SK-N-SH (cell line): ENCODE measurements around the gene PRKN. TPM values are rescaled to one million over a fixed set of nuclear protein-coding genes. Genes with fewer than 3 reads are reported as not detected.

Source experiments
- CTCF ChIA-PET: fragments of 300-600, 350-600 bp; formaldehyde crosslinking; extraction: SDS; loops from one replicate; lab custom pipeline; 2021; lab: Yijun Ruan, JAX
- POLR2A ChIA-PET: fragments of 350-600 bp; sonication (Branson Sonifier 250); formaldehyde crosslinking; extraction: SDS; loops from one replicate; lab custom pipeline; 2020; ENCODE audit warnings: antibody characterized with exemption, inconsistent platforms; lab: Yijun Ruan, JAX
- DNase-seq: peaks from one replicate; pipeline ENCODE4 v3.0.0; 2012
- H2AFZ ChIP-seq: fragments of 200-600 bp; sonication (generic); 2 replicates; pipeline ENCODE4 v1.8.1; 2016; ENCODE audit warnings: antibody characterized with exemption, mild to moderate bottlenecking, low read depth
- H3F3A ChIP-seq: fragments of 200-600 bp; sonication (generic); replicated peaks from 2 replicates; pipeline ENCODE3; 2016; ENCODE audit warnings: antibody characterized with exemption, mild to moderate bottlenecking; ENCODE audit not compliant: insufficient read depth
- H3K27ac ChIP-seq, 2 experiments: fragments of 200-500 bp in 1 of 2; fragments of 200-600 bp in 1 of 2; sonication (Bioruptor generic) in 1 of 2; sonication (generic), shearing (Covaris generic) in 1 of 2; 2 replicates each; pipeline versions ENCODE4 v1.5.1 to v1.6.1; 2014 to 2016; ENCODE audit warnings: low read depth in 2 of 2, inconsistent platforms in 1 of 2, low read length in 1 of 2, mild to moderate bottlenecking in 1 of 2, mixed read lengths in 1 of 2
- H3K27me3 ChIP-seq: fragments of 200-600 bp; sonication (generic), shearing (Covaris generic); 2 replicates; pipeline ENCODE4 v1.6.1; 2016; ENCODE audit warnings: mixed run types; ENCODE audit not compliant: insufficient read depth
- H3K36me3 ChIP-seq, 2 experiments: fragments of 200-500 bp in 1 of 2; fragments of 200-600 bp in 1 of 2; sonication (Bioruptor generic) in 1 of 2; sonication (generic) in 1 of 2; replicated peaks in 1 of 2; 2 replicates each; pipeline versions ENCODE3 to v1.5.1; 2014 to 2016; ENCODE audit warnings: low read length in 1 of 2, mild to moderate bottlenecking in 1 of 2; ENCODE audit not compliant: insufficient read depth in 2 of 2, control insufficient read depth in 1 of 2
- H3K4me1 ChIP-seq, 2 experiments: fragments of 200-500 bp in 1 of 2; fragments of 200-600 bp in 1 of 2; sonication (Bioruptor generic) in 1 of 2; sonication (generic), shearing (Covaris generic) in 1 of 2; 2 replicates each; pipeline versions ENCODE4 v1.5.1 to v1.6.1; 2014 to 2016; ENCODE audit warnings: low read depth in 1 of 2, low read length in 1 of 2, mixed run types in 1 of 2; ENCODE audit not compliant: insufficient read depth in 2 of 2, control insufficient read depth in 1 of 2
- H3K4me2 ChIP-seq: fragments of 200-600 bp; sonication (generic), shearing (Covaris generic); 2 replicates; pipeline ENCODE4 v1.6.1; 2017; ENCODE audit warnings: mixed run types
- H3K4me3 ChIP-seq, 2 experiments: fragments of 200-500 bp in 1 of 2; fragments of 200-600 bp in 1 of 2; sonication (Bioruptor generic) in 1 of 2; sonication (generic), shearing (Covaris generic) in 1 of 2; 2 replicates each; pipeline versions ENCODE4 v1.5.1 to v1.8.1; 2014 to 2016; ENCODE audit warnings: low read depth in 2 of 2, inconsistent platforms in 1 of 2, low read length in 1 of 2, mild to moderate bottlenecking in 1 of 2, mixed read lengths in 1 of 2, moderate library complexity in 1 of 2
- H3K79me2 ChIP-seq: fragments of 200-600 bp; sonication (generic); 2 replicates; pipeline ENCODE4 v1.8.1; 2017; ENCODE audit warnings: mild to moderate bottlenecking; ENCODE audit not compliant: insufficient read depth
- H3K9ac ChIP-seq: fragments of 200-600 bp; sonication (generic); 2 replicates; pipeline ENCODE4 v1.6.1; 2017; ENCODE audit warnings: mixed run types
- H3K9me2 ChIP-seq: fragments of 200-600 bp; sonication (generic); 2 replicates; pipeline ENCODE4 v1.6.1; 2017; ENCODE audit warnings: mixed run types
- H3K9me3 ChIP-seq: fragments of 200-600 bp; sonication (generic); 2 replicates; pipeline ENCODE4 v1.6.1; 2017; ENCODE audit warnings: mixed run types, mild to moderate bottlenecking, moderate library complexity
- H4K20me1 ChIP-seq: fragments of 200-600 bp; sonication (generic); 2 replicates; pipeline ENCODE4 v1.6.1; 2017; ENCODE audit warnings: mild to moderate bottlenecking, mixed run types; ENCODE audit not compliant: insufficient read depth
- ELF1 ChIP-seq: IDR thresholded peaks from 2 replicates; pipeline ENCODE4 v1.4.0; 2012
- FOSL2 ChIP-seq: IDR thresholded peaks from 2 replicates; pipeline ENCODE4 v1.4.0; 2012; ENCODE audit warnings: low read depth, mild to moderate bottlenecking, moderate library complexity, borderline replicate concordance
- FOXJ3 ChIP-seq: sonication (generic); formaldehyde crosslinking; IDR thresholded peaks from 2 replicates; pipeline ENCODE4 v1.5.1; 2020; ENCODE audit warnings: mild to moderate bottlenecking, missing genetic modification reagents
- MEF2A ChIP-seq: IDR thresholded peaks from 2 replicates; pipeline ENCODE4 v1.4.0; 2012; ENCODE audit warnings: low read depth, borderline replicate concordance
- POLR2AphosphoS5 ChIP-seq: IDR thresholded peaks from 2 replicates; pipeline ENCODE4 v1.6.1; 2012; ENCODE audit warnings: low read depth, low read length
- RAD21 ChIP-seq: IDR thresholded peaks from 2 replicates; pipeline ENCODE4 v1.6.1; 2012; ENCODE audit warnings: mild to moderate bottlenecking, low read length
- SMC3 ChIP-seq: IDR thresholded peaks from 2 replicates; pipeline ENCODE4 v1.6.1; 2012; ENCODE audit warnings: low read depth, low read length, improper control_type of control experiment
- TCF12 ChIP-seq: IDR thresholded peaks from 2 replicates; pipeline ENCODE4 v1.4.0; 2012
- YY1 ChIP-seq: IDR thresholded peaks from 2 replicates; pipeline ENCODE4 v1.4.0; 2012; ENCODE audit warnings: low read depth, mild to moderate bottlenecking
- WGBS: methylation state at CpG from one replicate; pipeline ENCODE4 v1.1.6; 2017; ENCODE audit warnings: low lambda C conversion rate; 5-methylcytosine and 5-hydroxymethylcytosine counted together
- polyA plus RNA-seq, 3 experiments: library from polyadenylated mRNA; depleted of rRNA; stranded (reverse); fragments of >200 nt; gene quantifications; 2 replicates each; pipeline ENCODE4 v1.2.3, GENCODE V29; 2012
- TF ChIP-seq, protein P1 (sequence below): fragments of 150-350 bp; IDR thresholded peaks from 2 replicates; pipeline ENCODE4 v1.6.1; 2016; ENCODE audit warnings: mild to moderate bottlenecking, low read depth, low read length
- TF ChIP-seq, protein P2 (sequence below): fragments of 150-350 bp; IDR thresholded peaks from 2 replicates; pipeline ENCODE4 v1.6.1; 2017; ENCODE audit warnings: antibody characterized with exemption, low read length, low read depth, borderline replicate concordance

Gene PRKN
- polyA plus RNA-seq, 1 of the 3 experiments (the other 2 are of a cell fraction) = 0.76 TPM

DNA sequence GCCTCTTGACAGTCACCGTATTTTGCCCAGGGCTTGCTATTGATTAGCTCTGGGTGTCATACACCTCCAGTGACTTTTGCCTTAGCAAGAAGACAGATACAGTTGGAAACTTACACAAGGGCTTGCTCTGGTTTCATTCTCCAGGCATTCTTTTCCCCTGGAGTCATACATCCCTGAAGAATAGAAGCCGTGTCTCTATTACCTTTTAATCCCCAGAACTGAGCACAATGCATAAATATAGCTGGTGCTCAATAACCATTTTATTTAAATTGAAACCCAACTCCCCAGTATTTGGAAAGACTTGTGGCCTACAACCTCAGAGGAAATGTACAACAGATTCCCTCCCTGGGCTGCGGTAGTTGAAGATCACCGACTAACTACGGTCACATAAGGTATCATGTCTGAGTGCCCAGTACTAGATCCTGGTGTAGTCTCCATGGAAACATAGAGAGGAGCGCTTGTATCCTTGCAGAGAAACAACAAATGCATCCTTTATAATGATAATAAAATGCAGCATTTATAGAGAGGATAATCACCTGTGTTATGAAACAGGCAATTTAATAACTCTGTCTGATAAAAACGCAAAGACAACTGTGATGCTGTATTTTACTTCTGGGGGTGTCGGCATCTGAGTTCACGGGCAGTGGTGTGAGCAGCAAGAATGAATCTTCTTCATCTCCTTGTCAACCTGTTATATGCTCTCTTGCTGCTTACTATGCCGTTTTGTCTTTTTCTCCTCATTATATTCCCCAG lies 1052.5 kb downstream of the PRKN start:
- Histone ChIP-seq H3K9me2 (no peaks in the 10 kb centered on the region), H3K27ac (no peak overlapping the region), H4K20me1 (no peaks in the 10 kb centered on the region), H3F3A (no peaks in the 10 kb centered on the region), H2AFZ (no peak overlapping the region), H3K9me3 (no peaks in the 10 kb centered on the region), H3K4me3 (no peak overlapping the region), H3K27me3 (no peaks in the 10 kb centered on the region), H3K9ac (no peak overlapping the region), H3K4me2 (no peak overlapping the region), H3K36me3 (no peaks in the 10 kb centered on the region), H3K4me1 (no peaks in the 10 kb centered on the region; a peak in 1 of 4 replicates), H3K79me2 (no peaks in the 10 kb centered on the region)
- POLR2A ChIA-PET = no interaction called here
- CTCF ChIA-PET = no interaction called here
- TF ChIP-seq ELF1 (no peak), SMC3 (no peak), FOXJ3 (CRISPR knock-in tag) (no peak), RAD21 (no peak), MEF2A (no peak), POLR2AphosphoS5 (no peak), YY1 (no peak)
- TF ChIP-seq, protein P1, sequence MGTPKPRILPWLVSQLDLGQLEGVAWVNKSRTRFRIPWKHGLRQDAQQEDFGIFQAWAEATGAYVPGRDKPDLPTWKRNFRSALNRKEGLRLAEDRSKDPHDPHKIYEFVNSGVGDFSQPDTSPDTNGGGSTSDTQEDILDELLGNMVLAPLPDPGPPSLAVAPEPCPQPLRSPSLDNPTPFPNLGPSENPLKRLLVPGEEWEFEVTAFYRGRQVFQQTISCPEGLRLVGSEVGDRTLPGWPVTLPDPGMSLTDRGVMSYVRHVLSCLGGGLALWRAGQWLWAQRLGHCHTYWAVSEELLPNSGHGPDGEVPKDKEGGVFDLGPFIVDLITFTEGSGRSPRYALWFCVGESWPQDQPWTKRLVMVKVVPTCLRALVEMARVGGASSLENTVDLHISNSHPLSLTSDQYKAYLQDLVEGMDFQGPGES = no peak
- WGBS = 68% methylated on average over 9 of the region's 10 CpGs
- no peak for DNase-seq

DNA sequence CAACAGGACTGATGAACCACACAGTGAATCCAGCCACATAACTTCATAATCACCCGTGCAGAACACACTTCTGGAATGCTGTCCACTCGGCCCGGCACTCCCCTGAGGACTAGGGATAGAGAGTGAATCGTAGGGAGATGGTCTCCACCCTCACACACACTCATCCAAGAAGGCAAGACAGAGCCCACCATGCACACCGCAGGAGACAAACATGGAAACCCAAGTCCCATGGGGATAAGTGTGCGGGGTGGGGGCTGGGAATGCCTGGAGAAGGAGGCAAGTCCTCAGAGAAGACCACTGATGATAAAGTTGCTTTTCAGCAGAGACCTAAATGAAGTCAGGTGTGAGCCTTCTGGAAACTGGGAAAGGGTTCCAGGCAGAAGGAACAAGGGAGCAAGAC lies 1054.5 kb downstream of the PRKN start:
- H3K27ac ChIP-seq = no peak overlapping the region
- H4K20me1 ChIP-seq = no peaks in the 10 kb centered on the region
- H3K79me2 ChIP-seq = no peaks in the 10 kb centered on the region
- H3K9ac ChIP-seq = no peak overlapping the region
- H3K9me3 ChIP-seq = no peaks in the 10 kb centered on the region
- TF ChIP-seq TCF12 = no peak
- no peak for TF ChIP-seq YY1
- TF ChIP-seq, protein P2, sequence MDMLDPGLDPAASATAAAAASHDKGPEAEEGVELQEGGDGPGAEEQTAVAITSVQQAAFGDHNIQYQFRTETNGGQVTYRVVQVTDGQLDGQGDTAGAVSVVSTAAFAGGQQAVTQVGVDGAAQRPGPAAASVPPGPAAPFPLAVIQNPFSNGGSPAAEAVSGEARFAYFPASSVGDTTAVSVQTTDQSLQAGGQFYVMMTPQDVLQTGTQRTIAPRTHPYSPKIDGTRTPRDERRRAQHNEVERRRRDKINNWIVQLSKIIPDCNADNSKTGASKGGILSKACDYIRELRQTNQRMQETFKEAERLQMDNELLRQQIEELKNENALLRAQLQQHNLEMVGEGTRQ = no peak
- no peak for TF ChIP-seq ELF1
- TF ChIP-seq, all 33 proteins: peak for 0
- H3K4me2 ChIP-seq = no peak overlapping the region
- no peak overlapping the region for H3K4me3 ChIP-seq
- no peaks in the 10 kb centered on the region for H3K9me2 ChIP-seq
- H3K4me1 ChIP-seq = no peaks in the 10 kb centered on the region; a peak in 1 of 4 replicates
- ChIA-PET POLR2A (no interaction called here), CTCF (no interaction called here)
- WGBS = 63% methylated on average over 6 of the region's 6 CpGs
- H2AFZ ChIP-seq = no peak overlapping the region
- no peak for DNase-seq
- no peaks in the 10 kb centered on the region for H3K27me3 ChIP-seq
- H3K36me3 ChIP-seq = no peaks in the 10 kb centered on the region
- H3F3A ChIP-seq = no peaks in the 10 kb centered on the region

DNA sequence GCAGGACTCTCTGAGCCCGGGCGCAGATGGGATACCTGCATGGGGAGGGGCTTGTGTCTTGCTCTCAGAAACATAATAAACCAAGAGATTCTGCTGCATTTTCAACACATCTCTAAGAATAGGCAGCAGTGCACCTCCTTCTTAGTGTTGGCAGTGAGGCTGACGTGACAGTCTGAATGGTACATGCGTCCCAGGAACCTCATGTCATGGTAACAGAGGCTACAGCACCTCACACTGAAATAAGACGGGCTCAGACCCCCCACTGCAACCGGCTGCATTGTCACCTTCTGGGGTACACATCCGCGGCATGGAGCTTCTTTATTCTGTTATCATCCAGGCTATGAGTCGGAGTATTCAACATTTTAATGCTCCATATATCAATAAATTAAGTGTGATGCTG lies 1056.4 kb downstream of the PRKN start:
- Histone ChIP-seq H3K4me1 (no peaks in the 10 kb centered on the region; a peak in 1 of 4 replicates), H4K20me1 (no peaks in the 10 kb centered on the region), H2AFZ (no peak overlapping the region), H3K9me2 (no peaks in the 10 kb centered on the region), H3K27ac (no peak overlapping the region), H3K27me3 (no peaks in the 10 kb centered on the region), H3F3A (no peaks in the 10 kb centered on the region), H3K4me3 (no peak overlapping the region)
- DNase-seq = no peak
- WGBS = 51% methylated on average over 9 of the region's 9 CpGs
- TF ChIP-seq FOSL2 = no peak
- no peak for TF ChIP-seq FOXJ3 (CRISPR knock-in tag)
- TF ChIP-seq, all 33 proteins: peak for 0
- CTCF ChIA-PET = no interaction called here
- Histone ChIP-seq H3K4me2 (no peak overlapping the region), H3K36me3 (no peaks in the 10 kb centered on the region), H3K9ac (no peak overlapping the region), H3K79me2 (no peaks in the 10 kb centered on the region), H3K9me3 (no peaks in the 10 kb centered on the region)
- POLR2A ChIA-PET = no interaction called here
